Activated T-helper 1 cell treated with anti-CD3 and anti-CD28 coated beads, Interleukin-12 subunit alpha, Interleukin-12 subunit beta, Interleukin-2, Interleukin-4 antibody, amounts not matched to agents 30 ng/mL and 10 ng/mL and 1 ng/mL, durations not matched to agents 14 hours and 24 hours and 36 hours (primary cell): ENCODE results near the gene PIK3AP1. TPM values are rescaled to one million over a fixed set of nuclear protein-coding genes. Genes with fewer than 3 reads are reported as not detected.

Experiments used
- DNase-seq: peaks from one replicate; pipeline ENCODE4 v3.0.0; 2021; ENCODE audit warnings: low spot score
- H3K27ac Mint-ChIP-seq: one replicate; pipeline ENCODE4 v1.8.0; 2021; ENCODE audit warnings: mild to moderate bottlenecking, mixed read lengths
- H3K27me3 Mint-ChIP-seq: one replicate; pipeline ENCODE4 v1.8.0; 2022; ENCODE audit warnings: mild to moderate bottlenecking, moderate library complexity, mixed read lengths; ENCODE audit not compliant: insufficient read depth
- H3K36me3 Mint-ChIP-seq: one replicate; pipeline ENCODE4 v1.8.0; 2021; ENCODE audit warnings: low read depth, mixed read lengths
- H3K4me1 Mint-ChIP-seq: one replicate; pipeline ENCODE4 v1.8.0; 2021; ENCODE audit warnings: low read depth, mixed read lengths
- H3K4me3 Mint-ChIP-seq: one replicate; pipeline ENCODE4 v1.8.0; 2021; ENCODE audit warnings: mild to moderate bottlenecking, moderate library complexity, mixed read lengths
- H3K9me3 Mint-ChIP-seq: one replicate; pipeline ENCODE4 v1.8.0; 2021; ENCODE audit warnings: mixed read lengths
- intact Hi-C: fragments of 100-400 bp; cut with micrococcal nuclease; formaldehyde crosslinking; loops from one replicate; pipeline ENCODE4 v1.15.1; 2024
- total RNA-seq: library from RNA; stranded (reverse); gene quantifications from 2 replicates; pipeline ENCODE4 v1.2.3, GENCODE V29; 2022

The PIK3AP1 gene
- total RNA-seq, 1 donor from 2014 or later: 9.9 TPM

GRCh38 chr10:96656198-96656577, 64.1 kb downstream of the PIK3AP1 start:
- no peak for DNase-seq
- Mint-ChIP-seq H3K27ac (no peak overlapping the region), H3K27me3 (no peaks in the 10 kb centered on the region), H3K9me3 (peaks cover 5% of the 10 kb centered on the region), H3K36me3 (peaks cover 3% of the 10 kb centered on the region), H3K4me1 (peaks cover 22% of the 10 kb centered on the region), H3K4me3 (no peak overlapping the region)
- intact Hi-C loops: no loop called here

DNA sequence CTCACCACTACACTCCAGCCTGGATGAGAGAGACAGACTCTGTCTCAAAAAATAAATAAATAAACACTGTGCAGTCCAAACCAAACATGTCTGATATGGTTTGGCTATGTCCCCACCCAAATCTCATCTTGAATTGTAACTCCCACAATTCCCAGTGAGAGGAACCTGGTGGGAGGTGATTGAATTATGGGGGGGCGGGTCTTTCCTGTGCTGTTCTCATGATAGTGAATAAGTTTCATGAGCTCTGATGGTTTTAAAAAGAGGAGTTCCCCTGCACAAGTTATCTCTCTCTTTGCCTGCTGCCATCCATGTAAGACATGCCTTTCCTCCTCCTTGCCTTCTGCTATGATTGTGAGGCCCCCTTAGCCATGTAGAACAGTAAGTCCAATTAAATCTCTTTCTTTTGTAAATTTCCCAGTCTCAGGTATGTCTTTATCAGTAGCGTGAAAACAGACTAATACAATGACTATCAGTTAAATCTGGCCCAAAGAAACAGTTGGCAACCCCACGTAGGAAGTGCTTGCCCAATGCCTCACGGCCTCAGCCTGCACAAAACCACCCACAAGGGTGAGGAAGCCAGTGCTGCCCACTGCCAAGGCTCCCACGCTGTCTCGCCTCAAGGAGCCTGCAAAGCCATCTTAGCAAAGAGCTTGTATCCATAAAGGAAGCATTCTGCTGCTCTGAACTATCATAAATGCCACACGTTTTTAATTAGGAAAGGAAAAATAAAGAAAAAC, 64.7 kb downstream of the PIK3AP1 start:
- no peak overlapping the region for H3K27ac Mint-ChIP-seq
- no peak for DNase-seq
- intact Hi-C loops: no loop called here

DNA sequence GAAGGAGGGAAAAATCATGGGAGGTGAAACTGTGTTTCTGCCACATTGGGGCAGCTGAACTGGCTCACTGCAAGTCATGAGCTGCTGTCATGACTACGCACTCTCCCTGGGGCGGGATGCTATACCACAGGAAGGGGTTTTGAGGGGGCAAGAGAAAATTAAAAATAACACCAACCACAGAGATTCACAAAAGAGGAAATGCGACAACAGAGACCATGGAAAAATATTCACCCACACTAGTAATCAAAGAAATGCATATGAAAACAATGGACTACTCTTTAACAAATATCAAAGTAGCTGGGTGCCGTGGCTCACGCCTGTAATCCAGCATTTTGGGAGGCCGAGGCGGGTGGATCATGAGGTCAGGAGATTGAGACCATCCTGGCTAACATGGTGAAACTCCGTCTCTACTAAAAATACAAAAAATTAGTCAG, 68.3 kb downstream of the PIK3AP1 start:
- Mint-ChIP-seq H3K27ac (peak overlapping the region; percentile 86), H3K4me3 (peak overlapping the region; percentile 49), H3K9me3 (peaks cover 5% of the 10 kb centered on the region), H3K36me3 (peaks cover 5% of the 10 kb centered on the region), H3K4me1 (peaks cover 41% of the 10 kb centered on the region), H3K27me3 (no peaks in the 10 kb centered on the region)
- intact Hi-C loops: loop anchor here (1.0 to 5.0 kb wide), 2 partner anchors 43 to 65 kb away; partner anchors contain the start of gene TM9SF3
- DNase-seq: no peak

More for the DNA sequence above, 64.7 kb downstream of the PIK3AP1 start:
- H3K4me3 Mint-ChIP-seq: no peak overlapping the region
- no peaks in the 10 kb centered on the region for H3K27me3 Mint-ChIP-seq
- H3K36me3 Mint-ChIP-seq: peaks cover 3% of the 10 kb centered on the region
- peaks cover 5% of the 10 kb centered on the region for H3K9me3 Mint-ChIP-seq
- peaks cover 28% of the 10 kb centered on the region for H3K4me1 Mint-ChIP-seq

DNA sequence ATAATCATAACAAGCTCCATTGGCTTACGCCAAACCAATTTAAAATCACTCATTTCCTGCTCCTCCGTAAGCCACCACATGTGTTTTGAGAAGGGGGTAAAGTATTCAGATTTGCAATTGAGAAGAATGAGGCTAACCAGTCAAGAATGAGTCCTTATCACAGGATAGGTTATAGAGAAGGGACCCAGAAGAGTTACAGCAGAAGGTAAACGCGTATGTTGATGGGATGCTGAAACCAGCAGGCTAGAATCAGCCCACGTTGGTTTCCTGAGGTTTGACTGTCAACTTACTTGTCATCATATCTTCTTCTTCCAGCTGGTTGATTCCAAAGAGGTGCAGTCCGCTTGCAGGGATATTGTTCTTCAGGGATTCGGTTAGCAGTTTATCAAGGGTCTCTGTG, 69.4 kb downstream of the PIK3AP1 start:
- Mint-ChIP-seq H3K4me1 (peaks cover 48% of the 10 kb centered on the region), H3K27ac (peak overlapping the region; percentile 35), H3K4me3 (peak overlapping the region; percentile 13), H3K36me3 (peaks cover 5% of the 10 kb centered on the region), H3K27me3 (no peaks in the 10 kb centered on the region), H3K9me3 (peaks cover 5% of the 10 kb centered on the region)
- intact Hi-C loops: loop anchor here (1.0 to 5.0 kb wide), 2 partner anchors 44 to 64 kb away; partner anchors contain the start of gene TM9SF3
- DNase-seq: no peak

DNA sequence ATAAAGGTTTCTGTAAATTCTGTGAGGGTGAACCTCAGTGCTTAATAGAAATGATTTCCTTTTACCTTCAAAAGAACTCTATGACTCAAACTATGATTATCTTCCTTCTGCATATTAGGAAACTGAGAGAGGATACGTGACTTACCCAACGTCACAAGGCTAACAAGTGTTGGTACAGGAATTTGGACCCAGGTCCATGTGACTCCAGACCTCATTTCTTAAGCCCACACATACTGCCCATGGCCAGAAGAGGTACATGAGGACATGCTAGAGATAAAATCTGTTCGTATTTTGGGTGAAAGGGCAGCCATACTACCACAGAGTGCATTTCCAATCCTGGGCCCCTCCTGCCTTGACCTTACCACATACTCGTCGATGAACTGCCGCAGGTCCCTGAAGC, 72.0 kb downstream of the PIK3AP1 start:
- H3K27ac Mint-ChIP-seq: no peak overlapping the region
- intact Hi-C loops: no loop called here
- no peak overlapping the region for H3K4me3 Mint-ChIP-seq
- no peaks in the 10 kb centered on the region for H3K9me3 Mint-ChIP-seq
- H3K27me3 Mint-ChIP-seq: no peaks in the 10 kb centered on the region
- H3K36me3 Mint-ChIP-seq: peaks cover 2% of the 10 kb centered on the region
- H3K4me1 Mint-ChIP-seq: peaks cover 52% of the 10 kb centered on the region
- no peak for DNase-seq

GRCh38 chr10:96647466-96647865, 72.8 kb downstream of the PIK3AP1 start:
- peaks cover 52% of the 10 kb centered on the region for H3K4me1 Mint-ChIP-seq
- intact Hi-C loops: no loop called here
- H3K4me3 Mint-ChIP-seq: peak overlapping the region; percentile 51
- peaks cover 2% of the 10 kb centered on the region for H3K36me3 Mint-ChIP-seq
- DNase-seq: no peak
- H3K27me3 Mint-ChIP-seq: no peaks in the 10 kb centered on the region
- no peaks in the 10 kb centered on the region for H3K9me3 Mint-ChIP-seq
- H3K27ac Mint-ChIP-seq: peak overlapping the region; percentile 85

GRCh38 chr10:96646751-96647166, 73.6 kb downstream of the PIK3AP1 start:
- intact Hi-C loops: no loop called here
- DNase-seq: no peak
- H3K4me1 Mint-ChIP-seq: peaks cover 47% of the 10 kb centered on the region
- H3K4me3 Mint-ChIP-seq: no peak overlapping the region
- peak overlapping the region; percentile 45 for H3K27ac Mint-ChIP-seq
- no peaks in the 10 kb centered on the region for H3K27me3 Mint-ChIP-seq
- peaks cover 2% of the 10 kb centered on the region for H3K36me3 Mint-ChIP-seq
- H3K9me3 Mint-ChIP-seq: no peaks in the 10 kb centered on the region

DNA sequence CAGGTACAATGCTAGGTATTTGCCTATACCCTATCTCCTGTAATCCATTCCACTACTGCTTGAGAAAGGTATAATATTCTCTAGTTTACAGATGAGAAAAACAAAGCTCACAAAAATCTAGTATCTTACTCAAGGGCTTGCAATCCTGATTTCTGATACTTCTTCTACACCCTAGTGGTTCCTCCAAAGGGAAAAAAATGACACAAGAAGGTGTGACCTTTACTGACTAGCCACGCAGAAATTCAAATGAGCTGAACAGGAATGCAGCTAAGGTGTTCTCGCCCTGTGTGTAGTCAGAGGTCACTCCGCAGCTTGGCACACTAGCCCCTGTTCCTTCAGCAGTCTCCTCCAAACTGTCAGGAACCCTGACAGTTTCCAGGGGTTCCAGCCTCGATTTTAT, 74.0 kb downstream of the PIK3AP1 start:
- Mint-ChIP-seq H3K4me1 (peaks cover 42% of the 10 kb centered on the region), H3K27ac (no peak overlapping the region), H3K27me3 (no peaks in the 10 kb centered on the region), H3K9me3 (no peaks in the 10 kb centered on the region), H3K36me3 (peaks cover 2% of the 10 kb centered on the region), H3K4me3 (no peak overlapping the region)
- intact Hi-C loops: no loop called here
- no peak for DNase-seq

DNA sequence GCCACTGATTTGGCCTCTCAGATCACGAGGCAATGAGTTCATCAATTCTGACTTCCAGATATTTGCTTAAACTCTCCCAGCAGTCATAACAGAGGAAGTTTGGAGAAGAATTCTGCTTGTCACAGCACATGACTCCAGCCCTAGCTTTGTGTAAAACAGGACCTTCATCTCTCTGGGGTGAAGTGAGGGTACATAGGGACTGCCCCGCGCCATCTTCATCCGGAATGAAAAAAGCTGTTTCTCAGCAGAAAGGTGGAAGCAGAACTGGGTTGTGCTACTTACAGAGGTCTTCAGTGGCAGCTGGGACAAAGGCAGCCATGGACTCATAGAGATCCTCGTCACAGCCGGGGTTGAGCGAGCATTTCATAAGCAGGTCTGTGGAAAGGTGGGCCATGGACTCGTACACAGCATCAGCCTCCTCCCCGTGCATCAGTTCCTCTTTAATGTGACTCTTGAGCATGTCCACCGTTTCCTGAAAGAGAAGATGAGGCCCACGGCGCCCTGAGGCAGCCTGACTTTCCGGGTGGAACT, 75.1 kb downstream of the PIK3AP1 start:
- H3K9me3 Mint-ChIP-seq: no peaks in the 10 kb centered on the region
- H3K4me1 Mint-ChIP-seq: peaks cover 35% of the 10 kb centered on the region
- no peaks in the 10 kb centered on the region for H3K27me3 Mint-ChIP-seq
- intact Hi-C loops: no loop called here
- no peak overlapping the region for H3K4me3 Mint-ChIP-seq
- H3K36me3 Mint-ChIP-seq: peaks cover 2% of the 10 kb centered on the region
- H3K27ac Mint-ChIP-seq: no peak overlapping the region
- no peak for DNase-seq

GRCh38 chr10:96643920-96644319, 76.4 kb downstream of the PIK3AP1 start:
- Mint-ChIP-seq H3K4me3 (no peak overlapping the region), H3K4me1 (peaks cover 35% of the 10 kb centered on the region), H3K27me3 (no peaks in the 10 kb centered on the region), H3K9me3 (no peaks in the 10 kb centered on the region), H3K27ac (no peak overlapping the region), H3K36me3 (peaks cover 2% of the 10 kb centered on the region)
- DNase-seq: no peak
- intact Hi-C loops: loop anchor here (1.0 to 5.0 kb wide), 6 partner anchors 76 to 383 kb away; partner anchors contain the start of gene PIK3AP1

- DNase-seq: peak; percentile 28
- Mint-ChIP-seq H3K4me3 (no peak overlapping the region), H3K27ac (no peak overlapping the region), H3K27me3 (no peaks in the 10 kb centered on the region), H3K9me3 (no peaks in the 10 kb centered on the region), H3K36me3 (peaks cover 2% of the 10 kb centered on the region), H3K4me1 (peaks cover 28% of the 10 kb centered on the region)
- intact Hi-C loops: loop anchor here (1.0 to 5.0 kb wide), 6 partner anchors 77 to 384 kb away; partner anchors contain the start of gene PIK3AP1
These were observed 77.3 kb downstream of the PIK3AP1 start for GRCh38 chr10:96642973-96643372.

DNA sequence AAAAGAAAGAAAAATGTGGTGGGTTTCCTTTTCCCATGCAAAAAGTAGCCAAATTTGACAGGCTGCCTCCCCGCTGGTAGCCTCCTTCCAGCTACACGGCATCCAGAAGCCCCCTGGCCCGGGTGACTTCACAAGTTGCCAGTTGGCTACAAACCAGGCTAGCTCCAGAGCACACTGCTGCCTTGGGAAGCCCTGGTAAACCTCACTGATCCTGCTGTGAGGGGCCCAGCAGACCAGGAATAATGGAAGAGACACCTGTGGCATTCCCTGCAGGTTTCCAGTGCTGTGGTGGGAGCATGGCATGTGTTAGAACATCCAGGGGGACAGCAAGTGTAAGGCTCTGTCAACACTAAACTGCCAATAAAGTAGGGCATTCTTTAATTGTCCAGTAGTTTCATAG, 77.8 kb downstream of the PIK3AP1 start:
- H3K9me3 Mint-ChIP-seq: no peaks in the 10 kb centered on the region
- no peak overlapping the region for H3K27ac Mint-ChIP-seq
- peaks cover under 1% of the 10 kb centered on the region for H3K36me3 Mint-ChIP-seq
- H3K27me3 Mint-ChIP-seq: no peaks in the 10 kb centered on the region
- DNase-seq: no peak
- H3K4me1 Mint-ChIP-seq: peaks cover 23% of the 10 kb centered on the region
- intact Hi-C loops: loop anchor here (5.0 kb wide), 4 partner anchors 100 to 385 kb away; no protein-coding TSS in a partner anchor
- H3K4me3 Mint-ChIP-seq: no peak overlapping the region
